AG09319 (cell line): ENCODE results near the gene IRAK2.

Experiments
- DNase-seq: peaks from one replicate; pipeline ENCODE4 v3.0.0-alpha.2; 2010; ENCODE audit warnings: low read depth; ENCODE audit errors: extremely low read depth
- CTCF ChIP-seq: IDR thresholded peaks from 2 replicates; pipeline ENCODE4 v1.5.1; 2011; ENCODE audit warnings: low read depth, mild to moderate bottlenecking, inconsistent platforms, low read length, moderate library complexity

The IRAK2 gene

GRCh38 chr3:10177737-10178136, 13.0 kb downstream of the IRAK2 start:
- TF ChIP-seq CTCF: no peak
- no peak for DNase-seq

GRCh38 chr3:10178892-10179291, 14.2 kb downstream of the IRAK2 start:
- TF ChIP-seq CTCF: no peak
- no peak for DNase-seq

GRCh38 chr3:10180289-10180688, 15.6 kb downstream of the IRAK2 start:
- no peak for DNase-seq
- no peak for TF ChIP-seq CTCF

GRCh38 chr3:10180738-10181295, 16.1 kb downstream of the IRAK2 start:
- no peak for TF ChIP-seq CTCF
- DNase-seq: no peak

GRCh38 chr3:10182950-10183349, 18.2 kb downstream of the IRAK2 start:
- DNase-seq: no peak
- TF ChIP-seq CTCF: no peak

- TF ChIP-seq CTCF: no peak
- no peak for DNase-seq
Observed at GRCh38 chr3:10184250-10184649, 19.5 kb downstream of the IRAK2 start.

GRCh38 chr3:10185804-10186762, 21.4 kb downstream of the IRAK2 start:
- DNase-seq: no peak
- TF ChIP-seq CTCF: no peak
